ENCODE results near the gene TBXA2R. TPM values are rescaled to one million over a fixed set of nuclear protein-coding genes. Genes with fewer than 3 reads are reported as not detected.
"Not testable (repeated sequence)": the region's sequence is repeated elsewhere in the genome, so short reads cannot be mapped to it uniquely, and the experiment has no call there.

The TBXA2R gene
- total RNA-seq, 2 experiments from 2014 or later, result 0.47 to 0.75 TPM

DNA sequence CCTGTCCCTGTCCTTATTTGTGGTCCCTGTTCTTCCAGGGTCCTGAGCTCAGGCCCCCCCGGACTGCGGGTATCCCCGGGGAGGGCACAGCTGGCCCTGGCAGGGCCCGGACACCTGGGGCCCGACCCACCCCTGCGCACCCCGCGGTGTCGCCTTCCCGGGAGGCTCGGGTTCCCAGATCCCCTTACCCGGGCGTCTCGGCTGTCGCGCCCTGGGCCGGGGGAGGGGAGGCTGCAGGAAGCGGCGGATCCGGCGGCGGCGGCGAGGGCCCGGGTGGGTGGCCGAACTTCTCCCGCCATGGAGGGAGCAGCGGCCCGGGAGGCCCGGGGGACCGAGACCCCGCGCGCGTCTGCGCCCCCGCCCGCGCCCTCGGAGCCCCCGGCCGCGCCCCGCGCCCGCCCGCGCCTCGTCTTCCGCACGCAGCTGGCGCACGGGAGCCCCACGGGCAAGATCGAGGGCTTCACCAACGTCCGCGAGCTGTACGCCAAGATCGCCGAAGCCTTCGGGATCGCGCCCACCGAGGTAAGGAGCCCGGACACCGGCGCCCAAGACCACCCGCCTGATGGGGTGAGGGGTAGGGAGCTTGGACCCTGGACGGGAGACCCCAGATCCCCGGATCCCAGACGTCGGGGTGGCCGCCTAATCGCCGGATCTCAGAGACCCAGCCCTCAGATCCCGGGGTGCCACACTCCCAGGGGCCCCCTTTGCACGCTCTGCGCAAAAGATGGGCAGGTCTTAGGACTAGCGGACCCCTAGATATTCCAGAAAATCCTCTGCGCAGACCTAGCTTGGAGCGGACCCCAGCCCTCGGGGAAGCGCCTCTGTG, 21.2 kb downstream of the TBXA2R start, which contains the start of gene GIPC3:
Gene GIPC3 (plus strand): TSS at position 178 of the 826 bp plus-strand sequence. CDS start 120 bp downstream, at position 298.
- Histone ChIP-seq H3K9me3 (ENCODE audit: control insufficient read depth in 1 of 2, insufficient read depth in 1 of 2, low read length in 2 of 2) (no peaks in the 10 kb centered on the region), H3K36me3 (ENCODE audit: insufficient read depth, low read length) (no peaks in the 10 kb centered on the region), H3K27me3 (ENCODE audit: control insufficient read depth in 1 of 2, insufficient read depth in 2 of 2, low read length in 2 of 2) (no peaks in the 10 kb centered on the region), H3K4me1 (ENCODE audit: insufficient read depth, low read length) (peaks cover 11% of the 10 kb centered on the region), H3K4me3 (ENCODE audit: low read length) (peak within 1 kb of the TSS; percentile 54), H3K27ac (ENCODE audit: low read depth in 1 of 2, low read length in 2 of 2) (no peak within 1 kb of the TSS)
- intact Hi-C loops (cut with DNase I, micrococcal nuclease), result loop anchor here in 1 of 2 experiments (1.0 to 5.0 kb wide), 3 partner anchors 33 to 122 kb away; partner anchors contain the start of gene TJP3
- TF ChIP-seq, protein P1, sequence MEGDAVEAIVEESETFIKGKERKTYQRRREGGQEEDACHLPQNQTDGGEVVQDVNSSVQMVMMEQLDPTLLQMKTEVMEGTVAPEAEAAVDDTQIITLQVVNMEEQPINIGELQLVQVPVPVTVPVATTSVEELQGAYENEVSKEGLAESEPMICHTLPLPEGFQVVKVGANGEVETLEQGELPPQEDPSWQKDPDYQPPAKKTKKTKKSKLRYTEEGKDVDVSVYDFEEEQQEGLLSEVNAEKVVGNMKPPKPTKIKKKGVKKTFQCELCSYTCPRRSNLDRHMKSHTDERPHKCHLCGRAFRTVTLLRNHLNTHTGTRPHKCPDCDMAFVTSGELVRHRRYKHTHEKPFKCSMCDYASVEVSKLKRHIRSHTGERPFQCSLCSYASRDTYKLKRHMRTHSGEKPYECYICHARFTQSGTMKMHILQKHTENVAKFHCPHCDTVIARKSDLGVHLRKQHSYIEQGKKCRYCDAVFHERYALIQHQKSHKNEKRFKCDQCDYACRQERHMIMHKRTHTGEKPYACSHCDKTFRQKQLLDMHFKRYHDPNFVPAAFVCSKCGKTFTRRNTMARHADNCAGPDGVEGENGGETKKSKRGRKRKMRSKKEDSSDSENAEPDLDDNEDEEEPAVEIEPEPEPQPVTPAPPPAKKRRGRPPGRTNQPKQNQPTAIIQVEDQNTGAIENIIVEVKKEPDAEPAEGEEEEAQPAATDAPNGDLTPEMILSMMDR (IDR thresholded peaks at IDR 0.05), result no peak
- Mint-ChIP-seq H3K27me3 (no peaks in the 10 kb centered on the region), H3K36me3 (ENCODE audit: low read depth) (no peaks in the 10 kb centered on the region), H3K4me1 (ENCODE audit: low read depth) (no peaks in the 10 kb centered on the region), H3K9me3 (no peaks in the 10 kb centered on the region), H3K27ac (no peak within 1 kb of the TSS), H3K4me3 (peak within 1 kb of the TSS; percentile 60)
- POLR2A ChIA-PET, result interaction anchor here (1.7 to 1.8 kb wide), 2 partner anchors 21 to 28 kb away, joined by 8 to 9 read pairs; partner anchors contain the start of genes MFSD12 and TBXA2R
- DNase-seq (peak in 2 of 14 experiments; percentile 8 to 39), ATAC-seq (ENCODE audit: poor library complexity) (peak; percentile 17)
- CTCF ChIA-PET, result interaction anchor here (1.0 to 1.7 kb wide), 2 partner anchors 29 to 40 kb away, joined by 4 to 6 read pairs; partner anchors contain the start of gene MFSD12

DNA sequence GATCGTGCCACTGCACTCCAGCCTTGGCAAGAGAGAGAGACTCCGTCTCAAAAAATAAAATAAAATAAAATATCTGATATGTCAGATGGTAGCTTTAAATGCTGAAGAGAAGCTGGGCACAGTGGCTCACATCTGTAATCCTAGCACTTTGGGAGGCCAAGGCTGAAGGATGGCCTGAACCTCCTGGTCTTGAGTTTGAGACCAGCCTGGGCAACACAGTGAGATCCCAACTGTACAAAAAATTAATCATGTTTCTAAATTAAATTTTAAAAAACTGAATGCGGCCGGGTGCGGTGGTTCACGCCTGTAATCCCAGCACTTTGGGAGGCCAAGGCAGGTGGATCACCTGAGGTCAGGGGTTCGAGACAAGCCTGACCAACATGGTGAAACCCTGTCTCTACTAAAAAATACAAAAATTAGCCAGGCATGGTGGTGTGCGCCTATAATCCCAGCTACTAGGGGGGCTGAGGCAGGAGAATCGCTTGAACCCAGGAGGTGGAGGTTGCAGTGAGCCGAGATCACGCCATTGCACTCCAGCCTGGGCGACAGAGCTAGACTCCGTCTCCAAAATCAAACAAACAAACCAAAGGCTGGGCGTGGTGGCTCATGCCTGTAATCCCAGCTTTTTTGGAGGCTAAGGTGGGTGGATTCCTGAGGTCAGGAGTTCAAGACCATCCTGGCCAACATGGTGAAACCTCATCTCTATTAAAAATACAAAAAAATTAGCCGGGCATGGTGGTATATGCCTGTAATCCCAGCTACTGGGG, 22.5 kb downstream of the TBXA2R start:
- H3K27me3 Mint-ChIP-seq; H3K27ac Mint-ChIP-seq; H3K27me3 ChIP-seq (ENCODE audit: control insufficient read depth in 1 of 2, insufficient read depth in 2 of 2, low read length in 2 of 2); CTCF ChIA-PET; H3K4me3 Mint-ChIP-seq; H3K9me3 Mint-ChIP-seq; ATAC-seq (ENCODE audit: poor library complexity); H3K36me3 ChIP-seq (ENCODE audit: insufficient read depth, low read length); H3K4me1 Mint-ChIP-seq (ENCODE audit: low read depth); H3K9me3 ChIP-seq (ENCODE audit: control insufficient read depth in 1 of 2, insufficient read depth in 1 of 2, low read length in 2 of 2); H3K27ac ChIP-seq (ENCODE audit: low read depth in 1 of 2, low read length in 2 of 2); H3K36me3 Mint-ChIP-seq (ENCODE audit: low read depth); DNase-seq; intact Hi-C loops (cut with DNase I, micrococcal nuclease); H3K4me3 ChIP-seq (ENCODE audit: low read length): not testable (repeated sequence)
- H3K4me1 ChIP-seq (ENCODE audit: insufficient read depth, low read length), result peaks cover 11% of the 10 kb centered on the region
- POLR2A ChIA-PET, result interaction anchor here (1.7 to 1.8 kb wide), 2 partner anchors 23 to 27 kb away, joined by 8 to 9 read pairs; partner anchors contain the start of genes MFSD12 and TBXA2R

DNA sequence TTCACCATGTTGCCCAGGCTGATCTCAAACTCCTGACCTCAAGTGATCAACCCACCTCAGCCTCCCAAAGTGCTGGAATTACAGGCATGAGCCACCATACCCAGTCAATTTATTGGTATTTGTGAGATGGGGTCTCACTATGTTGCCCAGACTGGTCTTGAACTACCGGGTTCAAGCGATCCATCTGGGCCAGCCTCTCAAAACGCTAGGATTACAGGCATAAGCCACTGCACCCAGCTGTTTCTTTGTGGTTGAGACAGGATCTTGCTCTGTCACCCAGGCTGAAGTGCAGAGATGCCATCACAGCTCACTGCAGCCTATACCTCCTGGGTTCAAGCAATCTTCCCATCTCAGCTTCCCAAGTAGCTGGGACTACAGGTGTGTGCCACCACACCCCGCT, 24.9 kb downstream of the TBXA2R start:
- H3K27me3 ChIP-seq (ENCODE audit: control insufficient read depth in 1 of 2, insufficient read depth in 2 of 2, low read length in 2 of 2); H3K4me3 ChIP-seq (ENCODE audit: low read length); H3K4me3 Mint-ChIP-seq; DNase-seq; H3K36me3 ChIP-seq (ENCODE audit: insufficient read depth, low read length); intact Hi-C loops (cut with DNase I, micrococcal nuclease); POLR2A ChIA-PET; H3K4me1 Mint-ChIP-seq (ENCODE audit: low read depth); H3K9me3 Mint-ChIP-seq; H3K36me3 Mint-ChIP-seq (ENCODE audit: low read depth); H3K9me3 ChIP-seq (ENCODE audit: control insufficient read depth in 1 of 2, insufficient read depth in 1 of 2, low read length in 2 of 2); CTCF ChIA-PET; H3K27ac Mint-ChIP-seq; ATAC-seq (ENCODE audit: poor library complexity); H3K27me3 Mint-ChIP-seq; H3K27ac ChIP-seq (ENCODE audit: low read depth in 1 of 2, low read length in 2 of 2): not testable (repeated sequence)
- H3K4me1 ChIP-seq (ENCODE audit: insufficient read depth, low read length), result peaks cover 11% of the 10 kb centered on the region

Measured in CD4-positive, alpha-beta T cell (primary cell).